ENCODE results near the gene AGR2. TPM values are rescaled to one million over a fixed set of nuclear protein-coding genes. Genes with fewer than 3 reads are reported as not detected.

Gene AGR2
- total and polyA plus RNA-seq, 10 of the 15 experiments (the other 5 are each of a cell fraction or from before 2014, with no cell fraction given), result 0.67 TPM; not detected in 9

- 17% methylated on average over 4 of the region's 4 CpGs for WGBS (ENCODE audit: insufficient coverage, insufficient replicate concordance, low lambda C conversion rate, missing lambda C conversion rate)
- Histone ChIP-seq H3K9me3 (replicated peaks; ENCODE audit: control insufficient read depth, insufficient read depth, low read length) (no peaks in the 10 kb centered on the region), H2AFZ (ENCODE audit: control insufficient read depth, low read depth, low read length) (no peak overlapping the region), H4K20me1 (ENCODE audit: control insufficient read depth, insufficient read depth) (no peaks in the 10 kb centered on the region), H3K4me1 (ENCODE audit: control insufficient read depth, insufficient read depth, low read length) (no peaks in the 10 kb centered on the region; the same call in 1 of the 2 replicates), H3K4me2 (ENCODE audit: control insufficient read depth, insufficient read depth) (no peak overlapping the region), H3K36me3 (ENCODE audit: control insufficient read depth in 2 of 2, insufficient read depth in 2 of 2, low read length in 1 of 2) (no peaks in the 10 kb centered on the region), H3K27me3 (replicated peaks in 1 of 2; ENCODE audit: control insufficient read depth in 2 of 2, insufficient read depth in 2 of 2, low read length in 1 of 2) (no peaks in the 10 kb centered on the region; a peak in 1 of 4 replicates), H3K79me2 (ENCODE audit: control insufficient read depth, insufficient read depth, low read length) (no peaks in the 10 kb centered on the region), H3K4me3 (no peak overlapping the region), H3K9ac (ENCODE audit: control insufficient read depth, insufficient read depth, low read length) (no peak overlapping the region), H3K27ac (ENCODE audit: control insufficient read depth, insufficient read depth) (no peak overlapping the region)
- in situ Hi-C loops (cut with MboI), result no loop called here
- POLR2A ChIA-PET, result interaction anchor here (0.6 kb wide), 1 partner anchor 259 kb away, joined by 7 read pairs; no protein-coding TSS in a partner anchor
- SMC1A ChIA-PET (ENCODE audit: uncharacterized antibody, unreplicated experiment), result interaction anchor here (0.9 kb wide), 1 partner anchor 12 kb away, joined by 3 read pairs; no protein-coding TSS in a partner anchor
- BruUV-seq (replicated peaks), result no TSS peak
- ATAC-seq (no peak), FAIRE-seq (no peak), DNase-seq (ENCODE audit: low read depth, low spot score) (no peak)
- no peak for TF ChIP-seq DPF2 (IDR thresholded peaks at IDR 0.05)
- no peak for TF ChIP-seq HSF1 (IDR thresholded peaks at IDR 0.05; ENCODE audit: low read depth, low read length)
- no peak for TF ChIP-seq CHD2 (IDR thresholded peaks at IDR 0.05; ENCODE audit: borderline replicate concordance, low read depth, low read length)
- no peak for TF ChIP-seq SRF (IDR thresholded peaks at IDR 0.05; ENCODE audit: low read depth in 2 of 2, low read length in 2 of 2)
- TF ChIP-seq STAT3 (IDR thresholded peaks at IDR 0.05; ENCODE audit: low read depth, low read length), result no peak
- TF ChIP-seq MYB (IDR thresholded peaks at IDR 0.05; ENCODE audit: borderline replicate concordance, low read depth, low read length), result no peak
- TF ChIP-seq ZNF274 (IDR thresholded peaks at IDR 0.05; ENCODE audit: insufficient read depth, insufficient read length), result no peak
- no peak for TF ChIP-seq YY1 (IDR thresholded peaks at IDR 0.05; ENCODE audit: low read depth, low read length)
- no peak for TF ChIP-seq TARDBP (IDR thresholded peaks at IDR 0.05; ENCODE audit: borderline replicate concordance)
- TF ChIP-seq SPI1 (IDR thresholded peaks at IDR 0.05; ENCODE audit: borderline replicate concordance, insufficient read depth, low read depth, low read length), result no peak
- no peak for TF ChIP-seq TCF7 (IDR thresholded peaks at IDR 0.05; ENCODE audit: borderline replicate concordance)
- TF ChIP-seq ZNF217 (IDR thresholded peaks at IDR 0.05), result no peak
- no peak for TF ChIP-seq SKIL (IDR thresholded peaks at IDR 0.05; ENCODE audit: low read depth, poor library complexity, severe bottlenecking)
- TF ChIP-seq TCF12 (IDR thresholded peaks at IDR 0.05; ENCODE audit: low read depth, low read length), result no peak
- TF ChIP-seq PRDM15 (CRISPR knock-in tag; IDR thresholded peaks at IDR 0.05), result no peak
- RAD21 ChIA-PET (ENCODE audit: unreplicated experiment), result no interaction called here
- CTCF ChIA-PET, result interaction anchor here (0.6 kb wide), 1 partner anchor 208 kb away, joined by 3 read pairs; no protein-coding TSS in a partner anchor
- intact Hi-C loops (cut with micrococcal nuclease; ENCODE audit: unreplicated experiment), result no loop called here
These were observed 30.5 kb downstream of the AGR2 start for GRCh38 chr7:16774294-16774693.

Measured in GM12878 (cell line).